ENCODE results near the gene IHH. TPM values are rescaled to one million over a fixed set of nuclear protein-coding genes. Genes with fewer than 3 reads are reported as not detected.

Gene IHH
- total RNA-seq, 1 experiment from 2014 or later: 0.07 TPM

GRCh38 chr2:219059375-219059724 is 1.4 kb downstream of the IHH start:
- Histone ChIP-seq H3K27ac (ENCODE audit: low read length) (no peak overlapping the region), H3F3A (ENCODE audit: low read length, unreplicated experiment) (no peaks in the 10 kb centered on the region), H3K79me2 (ENCODE audit: low read length) (no peaks in the 10 kb centered on the region), H3K4me2 (ENCODE audit: low read length) (peak overlapping the region; percentile 75), H3K27me3 (ENCODE audit: low read length) (peaks cover 46% of the 10 kb centered on the region), H3K4me3 (ENCODE audit: low read length) (peak overlapping the region; percentile 58), H3K9me3 (ENCODE audit: low read length) (no peaks in the 10 kb centered on the region), H3K9ac (ENCODE audit: low read length) (no peak overlapping the region), H3K9me2 (replicated peaks; ENCODE audit: low read length) (no peaks in the 10 kb centered on the region), H4K20me1 (ENCODE audit: low read length) (no peaks in the 10 kb centered on the region), H3K4me1 (ENCODE audit: insufficient read depth, low read length) (peaks cover 22% of the 10 kb centered on the region), H3K36me3 (ENCODE audit: low read depth, low read length) (no peaks in the 10 kb centered on the region), H2AFZ (ENCODE audit: low read length) (peak overlapping the region; percentile 46; the same call in 1 of the 2 replicates)
- no TSS peak for BruUV-seq (replicated peaks)
- CTCF ChIA-PET: interaction anchor here (0.7 to 1.7 kb wide), 5 partner anchors 40 to 96 kb away, joined by 4 to 12 read pairs (median 4); no protein-coding TSS in a partner anchor
- ATAC-seq (peak; percentile 11; the same call in 1 of the 2 replicates), DNase-seq (no peak)
- POLR2A ChIA-PET (ENCODE audit: unreplicated experiment): no interaction called here
- TF ChIP-seq EZH2 (IDR thresholded peaks at IDR 0.05; ENCODE audit: low read length, unreplicated experiment): no peak
- no peak for TF ChIP-seq CTCF (conservative IDR thresholded peaks at IDR 0.05; ENCODE audit: low read depth, low read length)
- TF ChIP-seq EZH2phosphoT487 (IDR thresholded peaks at IDR 0.05; ENCODE audit: borderline replicate concordance, low read length): no peak
- intact Hi-C loops (cut with micrococcal nuclease): loop anchor here (1.0 kb wide), 1 partner anchor 96 kb away; no protein-coding TSS in a partner anchor

GRCh38 chr2:219058541-219059374 is 2.0 kb downstream of the IHH start:
- Histone ChIP-seq H3K27ac (ENCODE audit: low read length) (no peak overlapping the region), H3K9me2 (replicated peaks; ENCODE audit: low read length) (no peaks in the 10 kb centered on the region), H3K36me3 (ENCODE audit: low read depth, low read length) (no peaks in the 10 kb centered on the region), H3K4me2 (ENCODE audit: low read length) (peak overlapping the region; percentile 75), H3K9me3 (ENCODE audit: low read length) (no peaks in the 10 kb centered on the region), H3K4me1 (ENCODE audit: insufficient read depth, low read length) (peaks cover 22% of the 10 kb centered on the region), H4K20me1 (ENCODE audit: low read length) (no peaks in the 10 kb centered on the region), H3K4me3 (ENCODE audit: low read length) (peak overlapping the region; percentile 58), H3K79me2 (ENCODE audit: low read length) (no peaks in the 10 kb centered on the region), H3F3A (ENCODE audit: low read length, unreplicated experiment) (no peaks in the 10 kb centered on the region), H3K9ac (ENCODE audit: low read length) (no peak overlapping the region), H3K27me3 (ENCODE audit: low read length) (peaks cover 46% of the 10 kb centered on the region), H2AFZ (ENCODE audit: low read length) (0 out of 2 replicates have a peak overlapping the region, but pooled peaks have one; percentile 11)
- TF ChIP-seq EZH2 (IDR thresholded peaks at IDR 0.05; ENCODE audit: low read length, unreplicated experiment) (no peak), EZH2phosphoT487 (IDR thresholded peaks at IDR 0.05; ENCODE audit: borderline replicate concordance, low read length) (peak; percentile 19; the same call in 1 of the 2 replicates), CTCF (conservative IDR thresholded peaks at IDR 0.05; ENCODE audit: low read depth, low read length) (no peak)
- CTCF ChIA-PET: interaction anchor here (0.7 to 1.7 kb wide), 9 partner anchors 13 to 96 kb away, joined by 3 to 12 read pairs (median 4); no protein-coding TSS in a partner anchor
- POLR2A ChIA-PET (ENCODE audit: unreplicated experiment): no interaction called here
- DNase-seq (peak; percentile 22), ATAC-seq (peak; percentile 35)
- intact Hi-C loops (cut with micrococcal nuclease): loop anchor here (1.0 kb wide), 2 partner anchors 61 to 97 kb away; no protein-coding TSS in a partner anchor
- no TSS peak for BruUV-seq (replicated peaks)

Data from PC-3 (cell line).